Right lobe of liver (tissue), 6 donors: Measurements from ENCODE around the gene MARVELD1. TPM values are rescaled to one million over a fixed set of nuclear protein-coding genes. Genes with fewer than 3 reads are reported as not detected.

Experiments
- ATAC-seq, 4 donors: fragments of 200-7000 bp; cut with Tn5 transposase; one replicate each; pipeline ENCODE4 v1.9.1; 2020; ENCODE audit warnings: mild to moderate bottlenecking in 4 of 4, moderate library complexity in 4 of 4
- DNase-seq, 3 donors: peaks; one replicate each; pipeline ENCODE4 v3.0.0-alpha.2; 2020
- H3K27ac ChIP-seq, 3 donors: fragments of 200-600 bp; one replicate each; pipeline ENCODE4 v1.8.0; 2022
- H3K27me3 ChIP-seq, 2 donors: fragments of 200-600 bp; one replicate each; pipeline ENCODE4 v1.8.0; 2022
- H3K36me3 ChIP-seq, 4 donors: fragments of 200-600 bp; sonication (generic) in 1 of 4; one replicate each; pipeline versions ENCODE4 v1.5.1 to v1.8.0; 2017 to 2022; ENCODE audit warnings: control low read depth in 1 of 4
- H3K4me1 ChIP-seq, 4 donors: fragments of 200-600 bp; sonication (generic) in 1 of 4; one replicate each; pipeline versions ENCODE4 v1.5.1 to v1.8.0; 2017 to 2022; ENCODE audit warnings: control low read depth in 1 of 4
- H3K4me3 ChIP-seq, 3 donors: fragments of 200-600 bp; one replicate each; pipeline ENCODE4 v1.8.0; 2022
- H3K9me3 ChIP-seq, 4 donors: fragments of 200-600 bp; sonication (generic) in 1 of 4; one replicate each; pipeline versions ENCODE4 v1.5.1 to v1.8.0; 2017 to 2022; ENCODE audit warnings: control low read depth in 1 of 4
- CTCF ChIP-seq, 4 donors: fragments of 200-600 bp in 3 of 4; fragments of 450-650 bp in 1 of 4; IDR thresholded peaks; one replicate each; pipeline versions ENCODE4 v1.5.1 to v1.8.0; 2016 to 2022; ENCODE audit warnings: antibody characterized with exemption in 4 of 4, mild to moderate bottlenecking in 2 of 4
- POLR2A ChIP-seq: fragments of 450-650 bp; IDR thresholded peaks from one replicate; pipeline ENCODE4 v1.6.1; 2017; ENCODE audit warnings: antibody characterized with exemption, mild to moderate bottlenecking
- WGBS: methylation state at CpG from one replicate; pipeline ENCODE4 v1.1.6; 2018; ENCODE audit warnings: low coverage, low lambda C conversion rate; ENCODE audit not compliant: insufficient coverage; ENCODE audit errors: missing lambda C conversion rate; 5-methylcytosine and 5-hydroxymethylcytosine counted together
- intact Hi-C, 2 donors: fragments of 100-400 bp; cut with DNase I; formaldehyde crosslinking; loops; one replicate each; pipeline versions ENCODE4 v1.11.2 to v1.14.1; 2022
- long read RNA-seq: library from polyadenylated mRNA; unstranded; transcript quantifications from one replicate; pipeline ENCODE4 v2.0.0, GENCODE V29; 2019
- total RNA-seq, 6 experiments: library from RNA; depleted of rRNA in 2 of 6; stranded (reverse); fragments of >200 nt in 2 of 6; fragmentation: NEBNext Ultra II Directional in 3 of 6; extraction: Animal tissue kit (Norgen Biotek cat#: 25700) in 3 of 6; gene quantifications; one replicate each; pipeline versions ENCODE4 v1.1.0 to v1.2.4, GENCODE V29; 2016 to 2023
- donor health status: DM: no; HTN: yes; CAD: no.
- donor health status: DM: no; HTN: no; CAD: no.
- donor health status: DM: no; HTN: no; CAD: no.
- donor health status: DM: no; HTN: yes; CAD: no.
- donor health status: DM: no; HTN: yes; CAD: no.

The MARVELD1 gene
- total RNA-seq: 1 to 10 TPM; 1.5 to 3.1 (median 2.3) TPM
- long read RNA-seq: 0 reads

- Histone ChIP-seq H3K9me3 (no peaks in the 10 kb centered on the region), H3K27me3 (no peaks in the 10 kb centered on the region), H3K4me1 (peaks cover 0 to 7% (median 0%) of the 10 kb centered on the region in 4 donors), H3K36me3 (no peaks in the 10 kb centered on the region), H3K27ac (peak within 1 kb of the TSS; percentile 42 to 76 (median 73)), H3K4me3 (peak within 1 kb of the TSS; percentile 49 to 54 (median 51))
- intact Hi-C loops: no loop called here
- DNase-seq: peak in 2 of 3 donors; percentile 50 to 61
- WGBS: 12% methylated on average over 32 of the region's 37 CpGs
- peak in 1 of 4 donors; percentile 4 for ATAC-seq
- TF ChIP-seq CTCF (IDR thresholded peaks at IDR 0.05) (no peak), POLR2A (no peak)
These were observed at the start of gene MARVELD1 for GRCh38 chr10:97713339-97713825. TSS of gene MARVELD1 (plus strand) at chr10:97713730. CDS start at chr10:97713877, 147 bp downstream.

- intact Hi-C loops: no loop called here
- DNase-seq (no peak), ATAC-seq (peak; percentile 81 to 82 (median 82))
- TF ChIP-seq CTCF (IDR thresholded peaks at IDR 0.05) (no peak), POLR2A (no peak)
- H3K9me3 ChIP-seq: no peaks in the 10 kb centered on the region
- H3K27me3 ChIP-seq: no peaks in the 10 kb centered on the region
- H3K4me1 ChIP-seq: peaks cover 0 to 30% (median 4%) of the 10 kb centered on the region in 4 donors
- H3K36me3 ChIP-seq: peaks cover 0 to 2% (median 0%) of the 10 kb centered on the region in 4 donors
- WGBS: 0% methylated on average over 1 of the region's 1 CpG
- peak overlapping the region in 2 of 3 donors; percentile 13 to 55 for H3K27ac ChIP-seq
- no peak overlapping the region for H3K4me3 ChIP-seq
These were observed 49.2 kb upstream of the MARVELD1 start for GRCh38 chr10:97664282-97664850.

GRCh38 chr10:97666992-97667391 is 46.5 kb upstream of the MARVELD1 start:
- intact Hi-C loops: no loop called here
- 51% methylated on average over 7 of the region's 7 CpGs for WGBS

GRCh38 chr10:97667463-97667862 is 46.1 kb upstream of the MARVELD1 start:
- H3K4me1 ChIP-seq: peaks cover 0 to 30% (median 4%) of the 10 kb centered on the region in 4 donors
- 65% methylated on average over 6 of the region's 6 CpGs for WGBS
- TF ChIP-seq CTCF (IDR thresholded peaks at IDR 0.05) (no peak), POLR2A (no peak)
- DNase-seq: no peak
- no peaks in the 10 kb centered on the region for H3K9me3 ChIP-seq
- no peak overlapping the region for H3K27ac ChIP-seq
- intact Hi-C loops: no loop called here
- no peaks in the 10 kb centered on the region for H3K36me3 ChIP-seq
- H3K27me3 ChIP-seq: no peaks in the 10 kb centered on the region
- no peak overlapping the region for H3K4me3 ChIP-seq
- no peak for ATAC-seq

More at GRCh38 chr10:97666992-97667391, 46.5 kb upstream of the MARVELD1 start:
- H3K27me3 ChIP-seq: no peaks in the 10 kb centered on the region
- H3K9me3 ChIP-seq: no peaks in the 10 kb centered on the region
- DNase-seq: no peak
- ATAC-seq: peak; percentile 26 to 80 (median 56)
- H3K27ac ChIP-seq: no peak overlapping the region
- H3K4me3 ChIP-seq: no peak overlapping the region
- no peaks in the 10 kb centered on the region for H3K36me3 ChIP-seq
- TF ChIP-seq CTCF (IDR thresholded peaks at IDR 0.05) (no peak), POLR2A (no peak)
- H3K4me1 ChIP-seq: peaks cover 0 to 30% (median 4%) of the 10 kb centered on the region in 4 donors
